GOT3 (cell line): ENCODE results near the gene KCNJ13.
"Not testable (repeated sequence)": the region's sequence is repeated elsewhere in the genome, so short reads cannot be mapped to it uniquely, and the experiment has no call there.

Experiments
- DNase-seq: peaks from one replicate; lab custom pipeline; 2025; ENCODE audit warnings: mixed read lengths; lab: John Stamatoyannopoulos, UW

Gene KCNJ13

GRCh38 chr2:232767866-232768265 lies 8.5 kb downstream of the KCNJ13 start:
- no peak for DNase-seq

- no peak for DNase-seq
These were observed 15.0 kb downstream of the KCNJ13 start for GRCh38 chr2:232761301-232761907.

GRCh38 chr2:232757905-232758304 lies 18.5 kb downstream of the KCNJ13 start:
- DNase-seq, result no peak

DNA sequence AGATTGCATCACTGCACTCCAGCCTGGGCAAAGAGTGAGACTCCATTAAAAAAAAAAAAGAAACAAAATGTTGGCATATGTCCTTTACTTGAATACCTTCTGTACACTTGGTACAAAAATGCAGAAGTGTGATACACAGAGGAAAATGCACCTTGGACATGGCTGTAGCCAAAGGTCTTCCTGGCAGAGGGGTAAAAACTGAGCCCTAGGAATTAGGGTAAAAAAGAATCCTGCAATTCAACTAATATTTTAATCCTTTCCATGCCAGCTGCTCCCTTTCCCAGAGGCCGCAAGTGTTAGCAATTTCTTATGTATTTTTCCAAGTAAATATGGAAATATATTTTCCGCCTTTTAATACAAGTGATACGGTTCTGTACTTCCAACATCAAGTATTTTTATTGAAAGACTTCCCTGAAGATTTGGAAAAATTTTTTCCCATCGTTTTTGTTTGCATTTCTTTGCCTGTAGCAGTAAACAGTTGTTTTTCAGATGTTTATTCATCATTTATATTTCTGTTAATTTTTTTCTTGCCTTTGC lies 26.2 kb downstream of the KCNJ13 start:
- DNase-seq, result no peak

GRCh38 chr2:232749331-232749730 lies 27.0 kb downstream of the KCNJ13 start:
- no peak for DNase-seq

DNA sequence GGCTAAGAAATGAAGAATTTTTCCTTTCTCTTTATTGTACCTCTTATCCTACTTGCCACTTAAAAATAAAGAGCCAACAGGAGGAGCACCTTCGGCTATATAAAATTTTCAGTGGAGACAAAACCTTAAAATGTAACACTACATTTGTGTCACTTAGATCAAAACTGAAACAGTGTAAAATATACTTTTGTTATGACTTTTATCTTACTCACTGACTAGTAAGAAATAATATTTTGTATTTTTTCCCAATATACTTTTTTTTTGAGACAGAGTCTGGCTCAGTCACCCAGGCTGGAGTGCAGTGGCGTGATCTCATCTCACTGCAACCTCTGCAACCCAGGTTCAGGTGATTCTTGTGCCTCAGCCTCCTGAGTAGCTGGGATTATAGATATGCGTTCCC lies 28.3 kb downstream of the KCNJ13 start:
- no peak for DNase-seq

GRCh38 chr2:232744963-232745362 lies 31.4 kb downstream of the KCNJ13 start:
- DNase-seq, result no peak

- DNase-seq, result no peak
These were observed 34.4 kb downstream of the KCNJ13 start for GRCh38 chr2:232741972-232742371.

DNA sequence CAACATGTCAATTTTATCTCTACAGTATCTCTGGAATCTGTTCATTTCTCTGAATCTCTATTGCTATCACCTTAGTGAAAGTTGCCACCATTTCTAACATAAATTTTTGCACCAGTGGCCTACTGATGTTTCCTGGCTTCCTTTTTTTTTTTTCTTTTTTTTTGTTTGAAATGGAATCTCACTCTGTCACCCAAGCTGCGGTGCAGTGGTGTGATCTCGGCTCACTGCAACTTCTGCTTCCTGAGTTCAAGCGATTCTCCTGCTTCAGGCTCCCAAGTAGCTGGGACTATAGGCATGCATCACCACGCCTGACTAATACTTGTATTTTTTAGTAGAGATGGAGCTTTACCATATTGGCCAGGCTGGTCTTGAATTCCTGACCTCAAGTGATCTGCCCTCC lies 35.1 kb downstream of the KCNJ13 start:
- no peak for DNase-seq

- DNase-seq, result no peak
These were observed 44.9 kb downstream of the KCNJ13 start for GRCh38 chr2:232731470-232731869.

- DNase-seq, result no peak
These were observed 47.6 kb downstream of the KCNJ13 start for GRCh38 chr2:232728785-232729184.

- DNase-seq, result no peak
These were observed 53.3 kb downstream of the KCNJ13 start for GRCh38 chr2:232723027-232723426.

GRCh38 chr2:232721882-232722281 lies 54.5 kb downstream of the KCNJ13 start:
- no peak for DNase-seq

GRCh38 chr2:232721261-232721660 lies 55.1 kb downstream of the KCNJ13 start:
- DNase-seq, result no peak

DNA sequence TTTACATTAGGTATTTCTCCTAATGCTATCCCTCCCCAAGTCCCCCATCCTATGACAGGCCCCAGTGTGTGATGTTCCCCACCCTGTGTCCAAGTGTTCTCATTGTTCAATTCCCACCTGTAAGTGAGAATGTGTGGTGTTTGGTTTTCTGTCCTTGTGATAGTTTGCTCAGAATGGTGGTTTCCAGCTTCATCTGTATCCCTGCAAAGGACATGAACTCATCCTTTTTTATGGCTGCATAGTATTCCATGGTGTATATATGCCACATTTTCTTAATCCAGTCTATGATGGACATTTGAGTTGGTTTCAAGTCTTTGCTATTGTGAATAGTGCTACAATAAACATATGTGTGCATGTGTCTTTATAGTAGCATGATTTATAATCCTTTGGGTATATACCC lies 56.3 kb downstream of the KCNJ13 start:
- not testable (repeated sequence) for DNase-seq
